Amniotic stem cell (primary cell): ENCODE data around the gene CKAP5.
A peak's percentile ranks its signal among the peaks of the same experiment; 100 is the strongest.
"Not testable (repeated sequence)": the region's sequence is repeated elsewhere in the genome, so short reads cannot be mapped to it uniquely, and the experiment has no call there.

Experiments
- DNase-seq: peaks from one replicate; lab custom pipeline; 2025; lab: John Stamatoyannopoulos, UW

The CKAP5 gene

DNA sequence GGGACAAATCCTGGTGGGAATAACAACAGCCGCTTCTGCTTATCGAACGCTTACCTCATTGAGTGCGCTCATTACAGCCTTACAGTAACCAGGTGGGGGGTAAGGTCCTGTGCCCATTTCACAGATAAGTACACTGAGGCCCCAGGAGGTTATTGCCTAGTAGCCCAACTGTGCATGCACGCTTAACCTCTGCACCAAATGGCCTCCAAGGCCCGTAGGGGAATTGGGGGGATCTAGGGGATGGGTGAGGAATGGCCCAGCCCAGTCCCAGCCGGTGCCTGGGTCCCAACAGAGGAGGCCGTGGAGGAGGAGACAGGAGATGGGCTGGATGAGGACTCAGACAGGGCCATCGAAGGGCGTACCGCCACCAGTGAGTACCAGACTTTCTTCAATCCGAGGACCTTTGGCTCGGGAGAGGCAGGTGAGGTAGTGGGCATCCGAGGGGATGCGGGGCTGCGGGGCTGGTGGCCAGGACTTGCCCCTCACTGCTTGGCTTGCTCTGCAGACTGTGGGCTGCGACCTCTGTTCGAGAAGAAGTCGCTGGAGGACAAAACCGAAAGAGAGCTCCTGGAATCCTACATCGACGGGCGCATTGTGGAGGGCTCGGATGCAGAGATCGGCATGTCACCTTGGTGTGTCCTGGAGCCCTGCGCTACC lies 119.7 kb downstream of the CKAP5 start:
- no peak for DNase-seq

- no peak for DNase-seq
Measured at GRCh38 chr11:46725338-46726205, 120.5 kb downstream of the CKAP5 start.

DNA sequence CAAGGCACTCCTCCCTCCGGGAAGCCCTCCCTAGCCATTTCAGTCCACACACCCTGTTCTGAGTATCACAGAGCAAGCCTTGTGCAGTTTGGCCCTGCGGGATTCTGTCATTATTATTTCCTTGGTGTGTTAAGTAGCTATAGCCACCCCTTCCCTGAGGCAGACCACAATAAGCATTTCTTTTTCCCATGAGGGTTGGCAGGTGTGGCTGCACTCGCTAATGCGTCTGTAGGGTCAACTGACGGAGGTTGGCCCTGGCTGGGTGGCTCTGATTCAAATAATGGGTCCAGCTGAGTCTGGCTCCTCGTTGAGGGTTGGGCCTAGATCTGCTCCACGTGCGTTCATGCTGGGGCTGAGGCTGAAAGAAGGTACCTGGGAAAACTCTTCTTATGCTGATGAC lies 122.0 kb downstream of the CKAP5 start:
- no peak for DNase-seq

GRCh38 chr11:46723359-46723680 lies 122.8 kb downstream of the CKAP5 start:
- DNase-seq, result no peak

DNA sequence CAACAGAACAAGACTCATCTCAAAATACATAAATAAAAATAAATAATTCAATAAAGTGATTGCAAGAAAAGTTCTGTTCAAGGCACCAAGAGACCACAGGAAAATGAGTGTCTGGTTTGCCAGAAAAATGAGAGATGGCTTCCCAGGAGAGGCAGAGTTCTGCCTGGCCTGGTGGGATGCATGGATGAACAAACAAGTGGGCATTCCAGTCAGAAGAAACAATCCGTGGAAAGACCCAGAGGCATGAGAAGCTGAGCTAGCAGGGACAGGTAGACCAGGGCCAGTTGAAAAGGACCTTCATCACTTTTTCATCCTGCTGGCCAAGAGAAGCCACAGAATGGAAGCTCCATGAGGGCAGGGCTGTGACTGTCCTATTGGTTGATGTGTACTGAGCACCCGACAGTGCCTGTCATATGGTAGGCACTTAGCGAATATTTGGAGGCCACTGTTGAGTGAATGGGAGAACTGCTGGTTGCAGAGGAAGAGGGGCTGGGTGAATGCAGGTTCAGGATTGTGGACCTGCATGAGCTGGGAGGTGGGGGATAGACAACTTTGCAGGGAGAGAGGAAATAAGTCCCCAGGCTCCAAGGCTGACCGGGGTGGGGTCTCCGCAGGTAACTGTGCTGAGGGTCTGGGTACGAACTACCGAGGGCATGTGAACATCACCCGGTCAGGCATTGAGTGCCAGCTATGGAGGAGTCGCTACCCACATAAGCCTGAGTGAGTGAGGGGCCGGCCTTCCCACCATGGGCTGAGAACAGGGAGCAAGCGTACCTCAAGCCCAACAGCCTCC lies 123.3 kb downstream of the CKAP5 start:
- no peak for DNase-seq

- DNase-seq, result no peak
Measured at GRCh38 chr11:46721286-46721685, 124.8 kb downstream of the CKAP5 start.

- no peak for DNase-seq
Measured at GRCh38 chr11:46719543-46720218, 126.4 kb downstream of the CKAP5 start.

- DNase-seq, result no peak
Measured at GRCh38 chr11:46719048-46719542, 127.0 kb downstream of the CKAP5 start, which contains the start of gene F2. F2 (plus strand) TSS chr11:46719213; CDS start chr11:46719236, 23 bp downstream.

- DNase-seq, result no peak
Measured at GRCh38 chr11:46718155-46719019, 127.7 kb downstream of the CKAP5 start.

DNA sequence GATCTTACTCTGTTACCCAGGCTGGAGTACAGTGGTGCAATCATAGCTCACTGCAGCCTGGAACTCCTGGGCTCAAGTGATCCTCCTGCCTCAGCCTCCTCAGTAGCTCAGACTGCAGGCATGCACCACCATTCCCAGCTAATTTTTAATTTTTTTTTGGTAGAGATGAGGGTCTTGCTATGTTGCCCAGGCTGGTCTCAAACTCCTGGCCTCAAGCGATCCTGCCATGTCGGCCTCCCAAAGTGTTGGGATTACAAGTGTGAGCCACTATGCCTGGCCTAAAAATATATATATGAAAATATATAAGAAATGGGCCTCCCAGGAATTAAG lies 128.3 kb downstream of the CKAP5 start:
- not testable (repeated sequence) for DNase-seq

GRCh38 chr11:46712874-46713576 lies 133.1 kb downstream of the CKAP5 start:
- DNase-seq, result no peak

DNA sequence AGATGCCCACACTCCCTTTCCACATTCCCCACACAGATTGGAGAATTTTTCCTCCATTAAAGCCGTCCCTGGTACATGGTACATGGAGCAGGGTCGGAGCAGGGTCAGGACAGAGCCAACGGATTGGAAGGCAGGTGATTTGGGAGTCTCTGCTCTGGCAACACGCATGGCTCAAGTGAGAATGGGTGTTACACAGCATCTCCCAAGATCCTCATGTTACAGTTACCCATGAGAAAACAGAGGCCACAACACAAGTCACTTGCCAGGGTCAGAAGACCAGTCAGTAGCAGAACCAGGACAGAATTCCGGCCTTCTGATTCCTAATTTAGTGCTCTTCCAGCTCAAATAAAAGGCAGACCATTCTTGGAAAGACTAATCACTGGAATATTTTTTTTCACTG lies 134.8 kb downstream of the CKAP5 start:
- DNase-seq, result no peak

GRCh38 chr11:46710821-46711269 lies 135.2 kb downstream of the CKAP5 start:
- peak; percentile 70 for DNase-seq

DNA sequence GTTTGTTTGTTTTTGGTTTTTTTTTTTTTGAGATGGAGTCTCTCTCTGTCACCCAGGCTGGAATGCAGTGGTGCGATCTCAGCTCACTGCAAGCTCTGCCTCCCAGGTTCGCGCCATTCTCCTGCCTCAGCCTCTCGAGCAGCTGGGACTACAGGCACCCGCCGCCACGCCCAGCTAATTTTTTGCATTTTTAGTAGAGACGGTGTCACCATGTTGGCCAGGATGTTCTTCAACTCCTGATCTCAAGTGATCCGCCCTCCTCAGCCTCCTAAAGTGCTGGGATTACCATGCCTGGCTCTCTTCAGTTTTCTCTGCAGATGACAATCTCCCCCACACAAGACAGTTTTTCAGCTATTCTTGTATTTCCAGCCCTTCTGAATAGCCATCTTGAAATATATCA lies 136.7 kb downstream of the CKAP5 start:
- DNase-seq, result not testable (repeated sequence)

GRCh38 chr11:46706886-46707285 lies 139.2 kb downstream of the CKAP5 start:
- no peak for DNase-seq

DNA sequence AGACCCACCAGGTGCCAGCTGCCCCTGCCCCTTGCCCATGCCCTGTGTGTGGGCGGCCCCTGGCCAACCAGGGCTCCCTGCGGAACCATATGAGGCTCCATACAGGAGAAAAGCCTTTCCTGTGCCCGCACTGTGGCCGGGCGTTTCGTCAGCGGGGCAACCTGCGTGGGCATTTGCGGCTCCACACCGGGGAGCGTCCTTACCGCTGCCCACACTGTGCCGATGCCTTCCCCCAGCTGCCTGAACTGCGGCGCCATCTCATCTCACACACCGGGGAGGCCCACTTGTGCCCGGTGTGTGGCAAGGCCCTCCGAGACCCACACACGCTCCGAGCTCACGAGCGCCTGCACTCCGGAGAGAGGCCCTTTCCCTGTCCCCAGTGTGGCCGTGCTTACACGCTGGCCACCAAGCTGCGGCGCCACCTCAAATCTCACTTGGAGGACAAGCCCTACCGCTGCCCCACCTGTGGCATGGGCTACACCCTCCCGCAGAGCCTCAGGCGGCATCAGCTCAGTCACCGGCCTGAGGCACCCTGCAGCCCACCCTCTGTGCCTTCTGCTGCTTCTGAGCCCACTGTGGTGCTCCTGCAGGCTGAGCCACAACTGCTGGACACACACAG lies 140.9 kb downstream of the CKAP5 start:
- no peak for DNase-seq

DNA sequence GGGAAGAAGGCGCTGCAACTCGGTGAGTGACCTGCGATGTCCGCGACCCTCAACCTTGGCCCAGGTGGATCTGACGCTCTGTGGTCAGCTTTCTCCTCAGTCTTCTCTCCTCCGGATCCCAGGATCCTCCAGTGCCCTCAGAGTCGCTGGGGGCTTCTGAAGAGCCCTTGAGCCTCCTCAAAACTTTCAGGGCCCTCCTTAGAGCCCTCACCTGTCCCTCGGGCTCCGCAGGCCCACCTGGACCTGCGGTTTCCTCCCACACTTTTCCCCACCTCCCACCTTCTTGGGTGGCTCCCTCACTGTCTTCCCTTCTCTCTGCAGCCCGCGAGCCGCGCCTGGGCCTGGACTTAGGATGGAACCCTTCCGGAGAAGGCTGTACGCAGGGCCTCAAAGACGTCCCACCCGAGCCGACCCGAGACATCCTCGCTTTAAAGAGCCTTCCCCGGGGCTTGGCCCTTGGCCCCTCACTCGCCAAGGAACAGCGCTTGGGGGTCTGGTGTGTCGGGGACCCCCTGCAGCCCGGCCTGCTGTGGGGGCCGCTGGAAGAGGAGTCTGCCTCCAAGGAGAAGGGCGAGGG lies 144.9 kb downstream of the CKAP5 start:
- no peak for DNase-seq

- DNase-seq, result peak; percentile 98
Measured at GRCh38 chr11:46700241-46701077, 145.6 kb downstream of the CKAP5 start, which contains the start of the genes ARHGAP1 and ZNF408. ARHGAP1 (minus strand) TSS chr11:46700619; CDS start chr11:46696107, 4,512 bp downstream. ZNF408 (plus strand) TSS chr11:46701031; CDS start chr11:46701048, 17 bp downstream.
